SK-N-SH (cell line): Measurements from ENCODE around the gene CD207. TPM values are rescaled to one million over a fixed set of nuclear protein-coding genes. Genes with fewer than 3 reads are reported as not detected.

ENCODE experiments used
- CTCF ChIA-PET: fragments of 300-600, 350-600 bp; formaldehyde crosslinking; extraction: SDS; loops from one replicate; lab custom pipeline; 2021; lab: Yijun Ruan, JAX
- POLR2A ChIA-PET: fragments of 350-600 bp; sonication (Branson Sonifier 250); formaldehyde crosslinking; extraction: SDS; loops from one replicate; lab custom pipeline; 2020; ENCODE audit warnings: antibody characterized with exemption, inconsistent platforms; lab: Yijun Ruan, JAX
- DNase-seq: peaks from one replicate; pipeline ENCODE4 v3.0.0; 2012
- H2AFZ ChIP-seq: fragments of 200-600 bp; sonication (generic); 2 replicates; pipeline ENCODE4 v1.8.1; 2016; ENCODE audit warnings: antibody characterized with exemption, mild to moderate bottlenecking, low read depth
- H3F3A ChIP-seq: fragments of 200-600 bp; sonication (generic); replicated peaks from 2 replicates; pipeline ENCODE3; 2016; ENCODE audit warnings: antibody characterized with exemption, mild to moderate bottlenecking; ENCODE audit not compliant: insufficient read depth
- H3K27ac ChIP-seq, 2 experiments: fragments of 200-500 bp in 1 of 2; fragments of 200-600 bp in 1 of 2; sonication (Bioruptor generic) in 1 of 2; sonication (generic), shearing (Covaris generic) in 1 of 2; 2 replicates each; pipeline versions ENCODE4 v1.5.1 to v1.6.1; 2014 to 2016; ENCODE audit warnings: low read depth in 2 of 2, inconsistent platforms in 1 of 2, low read length in 1 of 2, mild to moderate bottlenecking in 1 of 2, mixed read lengths in 1 of 2
- H3K27me3 ChIP-seq: fragments of 200-600 bp; sonication (generic), shearing (Covaris generic); 2 replicates; pipeline ENCODE4 v1.6.1; 2016; ENCODE audit warnings: mixed run types; ENCODE audit not compliant: insufficient read depth
- H3K36me3 ChIP-seq, 2 experiments: fragments of 200-500 bp in 1 of 2; fragments of 200-600 bp in 1 of 2; sonication (Bioruptor generic) in 1 of 2; sonication (generic) in 1 of 2; replicated peaks in 1 of 2; 2 replicates each; pipeline versions ENCODE3 to v1.5.1; 2014 to 2016; ENCODE audit warnings: low read length in 1 of 2, mild to moderate bottlenecking in 1 of 2; ENCODE audit not compliant: insufficient read depth in 2 of 2, control insufficient read depth in 1 of 2
- H3K4me1 ChIP-seq, 2 experiments: fragments of 200-500 bp in 1 of 2; fragments of 200-600 bp in 1 of 2; sonication (Bioruptor generic) in 1 of 2; sonication (generic), shearing (Covaris generic) in 1 of 2; 2 replicates each; pipeline versions ENCODE4 v1.5.1 to v1.6.1; 2014 to 2016; ENCODE audit warnings: low read depth in 1 of 2, low read length in 1 of 2, mixed run types in 1 of 2; ENCODE audit not compliant: insufficient read depth in 2 of 2, control insufficient read depth in 1 of 2
- H3K4me2 ChIP-seq: fragments of 200-600 bp; sonication (generic), shearing (Covaris generic); 2 replicates; pipeline ENCODE4 v1.6.1; 2017; ENCODE audit warnings: mixed run types
- H3K4me3 ChIP-seq, 2 experiments: fragments of 200-500 bp in 1 of 2; fragments of 200-600 bp in 1 of 2; sonication (Bioruptor generic) in 1 of 2; sonication (generic), shearing (Covaris generic) in 1 of 2; 2 replicates each; pipeline versions ENCODE4 v1.5.1 to v1.8.1; 2014 to 2016; ENCODE audit warnings: low read depth in 2 of 2, inconsistent platforms in 1 of 2, low read length in 1 of 2, mild to moderate bottlenecking in 1 of 2, mixed read lengths in 1 of 2, moderate library complexity in 1 of 2
- H3K79me2 ChIP-seq: fragments of 200-600 bp; sonication (generic); 2 replicates; pipeline ENCODE4 v1.8.1; 2017; ENCODE audit warnings: mild to moderate bottlenecking; ENCODE audit not compliant: insufficient read depth
- H3K9ac ChIP-seq: fragments of 200-600 bp; sonication (generic); 2 replicates; pipeline ENCODE4 v1.6.1; 2017; ENCODE audit warnings: mixed run types
- H3K9me2 ChIP-seq: fragments of 200-600 bp; sonication (generic); 2 replicates; pipeline ENCODE4 v1.6.1; 2017; ENCODE audit warnings: mixed run types
- H3K9me3 ChIP-seq: fragments of 200-600 bp; sonication (generic); 2 replicates; pipeline ENCODE4 v1.6.1; 2017; ENCODE audit warnings: mixed run types, mild to moderate bottlenecking, moderate library complexity
- H4K20me1 ChIP-seq: fragments of 200-600 bp; sonication (generic); 2 replicates; pipeline ENCODE4 v1.6.1; 2017; ENCODE audit warnings: mild to moderate bottlenecking, mixed run types; ENCODE audit not compliant: insufficient read depth
- EP300 ChIP-seq, 2 experiments: IDR thresholded peaks; 2 replicates each; pipeline versions ENCODE4 v1.4.0 to v1.6.1; 2012; ENCODE audit warnings: borderline replicate concordance in 1 of 2, low read depth in 1 of 2, low read length in 1 of 2
- NFIC ChIP-seq: IDR thresholded peaks from 2 replicates; pipeline ENCODE4 v1.4.0; 2012; ENCODE audit warnings: borderline replicate concordance
- TEAD4 ChIP-seq: IDR thresholded peaks from 2 replicates; pipeline ENCODE4 v1.4.0; 2012; ENCODE audit warnings: mild to moderate bottlenecking, borderline replicate concordance; ENCODE audit not compliant: insufficient read depth
- YY1 ChIP-seq: IDR thresholded peaks from 2 replicates; pipeline ENCODE4 v1.4.0; 2012; ENCODE audit warnings: low read depth, mild to moderate bottlenecking
- WGBS: methylation state at CpG from one replicate; pipeline ENCODE4 v1.1.6; 2017; ENCODE audit warnings: low lambda C conversion rate; 5-methylcytosine and 5-hydroxymethylcytosine counted together
- polyA plus RNA-seq, 3 experiments: library from polyadenylated mRNA; depleted of rRNA; stranded (reverse); fragments of >200 nt; gene quantifications; 2 replicates each; pipeline ENCODE4 v1.2.3, GENCODE V29; 2012
- TF ChIP-seq, protein P1 (sequence below): IDR thresholded peaks from 2 replicates; pipeline ENCODE4 v1.4.0; 2012; ENCODE audit warnings: low read depth, borderline replicate concordance
- TF ChIP-seq, protein P2 (sequence below): fragments of 150-350 bp; IDR thresholded peaks from 2 replicates; pipeline ENCODE4 v1.6.1; 2017; ENCODE audit warnings: antibody characterized with exemption, low read length, low read depth, borderline replicate concordance
- TF ChIP-seq, protein P3 (sequence below): IDR thresholded peaks from 2 replicates; pipeline ENCODE4 v1.6.1; 2012; ENCODE audit warnings: mild to moderate bottlenecking, low read depth, low read length, moderate library complexity
- TF ChIP-seq, protein P4 (sequence below): fragments of 150-350 bp; IDR thresholded peaks from 2 replicates; pipeline ENCODE4 v1.6.1; 2016; ENCODE audit warnings: mild to moderate bottlenecking, low read depth, low read length

The CD207 gene
- polyA plus RNA-seq, 1 of the 3 experiments (the other 2 are of a cell fraction) = 0.33 TPM

DNA sequence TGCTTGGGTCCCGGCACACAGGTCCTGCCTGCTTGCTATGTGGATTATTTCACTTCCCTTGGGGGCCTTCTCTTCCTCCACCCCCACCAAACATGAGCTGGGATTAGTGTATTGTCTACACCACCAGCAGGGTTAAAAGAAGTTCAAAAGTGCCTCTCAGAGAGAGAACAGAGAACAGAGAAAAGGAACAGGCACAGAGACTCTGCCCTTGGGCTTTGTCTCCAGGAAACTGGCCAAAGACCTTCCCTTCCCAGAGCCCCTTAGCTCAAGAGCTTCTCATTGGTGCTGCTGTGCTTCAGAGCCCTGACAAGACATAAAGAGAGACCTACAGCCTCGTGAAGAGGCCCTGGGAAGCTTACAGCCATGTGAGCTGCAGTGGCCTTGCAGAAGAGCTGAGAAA lies 38.1 kb downstream of the CD207 start:
- Histone ChIP-seq H3K4me2 (no peak overlapping the region), H3K27me3 (peaks cover 8% of the 10 kb centered on the region; the same call in 1 of the 2 replicates), H3K4me3 (no peak overlapping the region), H3K9me3 (no peaks in the 10 kb centered on the region), H3K9ac (no peak overlapping the region), H4K20me1 (no peaks in the 10 kb centered on the region), H3F3A (no peaks in the 10 kb centered on the region), H3K79me2 (no peaks in the 10 kb centered on the region), H3K9me2 (no peaks in the 10 kb centered on the region), H2AFZ (no peak overlapping the region), H3K36me3 (no peaks in the 10 kb centered on the region), H3K4me1 (no peaks in the 10 kb centered on the region), H3K27ac (no peak overlapping the region)
- TF ChIP-seq EP300 (IDR thresholded peaks at IDR 0.05; ENCODE audit: borderline replicate concordance in 1 of 2, low read depth in 1 of 2, low read length in 1 of 2) = no peak
- TF ChIP-seq, protein P1, sequence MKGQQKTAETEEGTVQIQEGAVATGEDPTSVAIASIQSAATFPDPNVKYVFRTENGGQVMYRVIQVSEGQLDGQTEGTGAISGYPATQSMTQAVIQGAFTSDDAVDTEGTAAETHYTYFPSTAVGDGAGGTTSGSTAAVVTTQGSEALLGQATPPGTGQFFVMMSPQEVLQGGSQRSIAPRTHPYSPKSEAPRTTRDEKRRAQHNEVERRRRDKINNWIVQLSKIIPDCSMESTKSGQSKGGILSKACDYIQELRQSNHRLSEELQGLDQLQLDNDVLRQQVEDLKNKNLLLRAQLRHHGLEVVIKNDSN = no peak
- TF ChIP-seq NFIC = no peak
- no peak for TF ChIP-seq YY1
- ChIA-PET CTCF (interaction anchor here (1.3 to 2.3 kb wide), 5 partner anchors 9 to 150 kb away, joined by 3 to 11 read pairs (median 4); no protein-coding TSS in a partner anchor), POLR2A (no interaction called here)
- no peak for DNase-seq
- WGBS = 14% methylated on average over 2 of the region's 2 CpGs

DNA sequence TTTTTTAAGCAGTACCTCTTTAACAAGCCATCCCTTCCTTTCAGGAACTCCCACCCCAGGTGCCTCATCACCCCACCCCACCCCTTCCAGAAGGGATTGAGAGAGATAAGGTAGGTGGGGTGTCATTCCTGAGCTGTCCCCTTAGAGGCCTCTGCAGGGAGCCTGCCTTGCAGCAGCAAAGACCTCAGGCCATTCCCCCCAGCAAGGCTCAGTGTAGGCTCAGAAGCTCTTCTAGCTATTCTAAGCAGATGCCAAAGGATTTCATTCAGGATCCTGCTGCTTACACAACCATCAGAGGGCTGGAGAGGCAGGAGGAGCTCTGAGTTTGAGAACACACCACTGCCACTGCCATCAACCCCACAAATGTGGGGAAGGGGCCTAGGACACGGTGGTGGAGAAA lies 39.4 kb downstream of the CD207 start:
- H3K27me3 ChIP-seq = peaks cover 17% of the 10 kb centered on the region; the same call in 1 of the 2 replicates
- 50% methylated on average over 1 of the region's 1 CpG for WGBS

More for the DNA sequence above, 39.4 kb downstream of the CD207 start:
- H3K9me3 ChIP-seq = no peaks in the 10 kb centered on the region
- H3K9me2 ChIP-seq = no peaks in the 10 kb centered on the region
- no peak overlapping the region for H3K4me3 ChIP-seq
- no peaks in the 10 kb centered on the region for H3K79me2 ChIP-seq
- H3K36me3 ChIP-seq = no peaks in the 10 kb centered on the region
- CTCF ChIA-PET = interaction anchor here (0.6 to 2.3 kb wide), 8 partner anchors 8 to 495 kb away, joined by 3 to 11 read pairs (median 3); no protein-coding TSS in a partner anchor
- no peaks in the 10 kb centered on the region for H3F3A ChIP-seq
- no peak overlapping the region for H2AFZ ChIP-seq
- POLR2A ChIA-PET = no interaction called here
- no peaks in the 10 kb centered on the region for H4K20me1 ChIP-seq
- no peak overlapping the region for H3K9ac ChIP-seq
- no peak overlapping the region for H3K4me2 ChIP-seq
- H3K4me1 ChIP-seq = no peaks in the 10 kb centered on the region
- TF ChIP-seq, protein P2, sequence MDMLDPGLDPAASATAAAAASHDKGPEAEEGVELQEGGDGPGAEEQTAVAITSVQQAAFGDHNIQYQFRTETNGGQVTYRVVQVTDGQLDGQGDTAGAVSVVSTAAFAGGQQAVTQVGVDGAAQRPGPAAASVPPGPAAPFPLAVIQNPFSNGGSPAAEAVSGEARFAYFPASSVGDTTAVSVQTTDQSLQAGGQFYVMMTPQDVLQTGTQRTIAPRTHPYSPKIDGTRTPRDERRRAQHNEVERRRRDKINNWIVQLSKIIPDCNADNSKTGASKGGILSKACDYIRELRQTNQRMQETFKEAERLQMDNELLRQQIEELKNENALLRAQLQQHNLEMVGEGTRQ = no peak
- no peak for TF ChIP-seq TEAD4
- TF ChIP-seq, protein P3, sequence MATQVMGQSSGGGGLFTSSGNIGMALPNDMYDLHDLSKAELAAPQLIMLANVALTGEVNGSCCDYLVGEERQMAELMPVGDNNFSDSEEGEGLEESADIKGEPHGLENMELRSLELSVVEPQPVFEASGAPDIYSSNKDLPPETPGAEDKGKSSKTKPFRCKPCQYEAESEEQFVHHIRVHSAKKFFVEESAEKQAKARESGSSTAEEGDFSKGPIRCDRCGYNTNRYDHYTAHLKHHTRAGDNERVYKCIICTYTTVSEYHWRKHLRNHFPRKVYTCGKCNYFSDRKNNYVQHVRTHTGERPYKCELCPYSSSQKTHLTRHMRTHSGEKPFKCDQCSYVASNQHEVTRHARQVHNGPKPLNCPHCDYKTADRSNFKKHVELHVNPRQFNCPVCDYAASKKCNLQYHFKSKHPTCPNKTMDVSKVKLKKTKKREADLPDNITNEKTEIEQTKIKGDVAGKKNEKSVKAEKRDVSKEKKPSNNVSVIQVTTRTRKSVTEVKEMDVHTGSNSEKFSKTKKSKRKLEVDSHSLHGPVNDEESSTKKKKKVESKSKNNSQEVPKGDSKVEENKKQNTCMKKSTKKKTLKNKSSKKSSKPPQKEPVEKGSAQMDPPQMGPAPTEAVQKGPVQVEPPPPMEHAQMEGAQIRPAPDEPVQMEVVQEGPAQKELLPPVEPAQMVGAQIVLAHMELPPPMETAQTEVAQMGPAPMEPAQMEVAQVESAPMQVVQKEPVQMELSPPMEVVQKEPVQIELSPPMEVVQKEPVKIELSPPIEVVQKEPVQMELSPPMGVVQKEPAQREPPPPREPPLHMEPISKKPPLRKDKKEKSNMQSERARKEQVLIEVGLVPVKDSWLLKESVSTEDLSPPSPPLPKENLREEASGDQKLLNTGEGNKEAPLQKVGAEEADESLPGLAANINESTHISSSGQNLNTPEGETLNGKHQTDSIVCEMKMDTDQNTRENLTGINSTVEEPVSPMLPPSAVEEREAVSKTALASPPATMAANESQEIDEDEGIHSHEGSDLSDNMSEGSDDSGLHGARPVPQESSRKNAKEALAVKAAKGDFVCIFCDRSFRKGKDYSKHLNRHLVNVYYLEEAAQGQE = no peak
- TF ChIP-seq, protein P4, sequence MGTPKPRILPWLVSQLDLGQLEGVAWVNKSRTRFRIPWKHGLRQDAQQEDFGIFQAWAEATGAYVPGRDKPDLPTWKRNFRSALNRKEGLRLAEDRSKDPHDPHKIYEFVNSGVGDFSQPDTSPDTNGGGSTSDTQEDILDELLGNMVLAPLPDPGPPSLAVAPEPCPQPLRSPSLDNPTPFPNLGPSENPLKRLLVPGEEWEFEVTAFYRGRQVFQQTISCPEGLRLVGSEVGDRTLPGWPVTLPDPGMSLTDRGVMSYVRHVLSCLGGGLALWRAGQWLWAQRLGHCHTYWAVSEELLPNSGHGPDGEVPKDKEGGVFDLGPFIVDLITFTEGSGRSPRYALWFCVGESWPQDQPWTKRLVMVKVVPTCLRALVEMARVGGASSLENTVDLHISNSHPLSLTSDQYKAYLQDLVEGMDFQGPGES = no peak
- no peak for DNase-seq
- H3K27ac ChIP-seq = no peak overlapping the region
